CD4-positive, alpha-beta T cell treated with Interleukin-6 at 100 ng/mL for 8 hours (primary cell): ENCODE measurements around the gene MPHOSPH9.

Experiments used
- DNase-seq: peaks from one replicate; pipeline ENCODE4 v3.0.0-alpha.2; 2020; ENCODE audit warnings: mixed read lengths, low spot score

The MPHOSPH9 gene

GRCh38 chr12:123126294-123127181 is 106.4 kb downstream of the MPHOSPH9 start:
- DNase-seq, result no peak

- DNase-seq, result no peak
These were observed 110.3 kb downstream of the MPHOSPH9 start for GRCh38 chr12:123122626-123123025.

GRCh38 chr12:123121670-123122069 is 111.3 kb downstream of the MPHOSPH9 start:
- no peak for DNase-seq

- DNase-seq, result peak; percentile 56
These were observed 112.3 kb downstream of the MPHOSPH9 start for GRCh38 chr12:123120452-123121166.

- peak; percentile 46 for DNase-seq
These were observed 113.1 kb downstream of the MPHOSPH9 start for GRCh38 chr12:123119808-123120207.

GRCh38 chr12:123118497-123118896 is 114.4 kb downstream of the MPHOSPH9 start:
- no peak for DNase-seq

GRCh38 chr12:123115409-123116121 is 117.4 kb downstream of the MPHOSPH9 start:
- peak; percentile 17 for DNase-seq

- no peak for DNase-seq
These were observed 118.4 kb downstream of the MPHOSPH9 start for GRCh38 chr12:123114304-123115083.

- no peak for DNase-seq
These were observed 119.9 kb downstream of the MPHOSPH9 start for GRCh38 chr12:123113026-123113425.

- DNase-seq, result no peak
These were observed 121.3 kb downstream of the MPHOSPH9 start for GRCh38 chr12:123111498-123112165.

GRCh38 chr12:123109319-123109772 is 123.6 kb downstream of the MPHOSPH9 start:
- no peak for DNase-seq

- no peak for DNase-seq
These were observed 124.3 kb downstream of the MPHOSPH9 start for GRCh38 chr12:123108682-123109066.

- no peak for DNase-seq
These were observed 124.8 kb downstream of the MPHOSPH9 start for GRCh38 chr12:123107926-123108681.

GRCh38 chr12:123106640-123107359 is 126.1 kb downstream of the MPHOSPH9 start:
- peak; percentile 66 for DNase-seq

GRCh38 chr12:123105211-123105826 is 127.6 kb downstream of the MPHOSPH9 start:
- DNase-seq, result no peak

- no peak for DNase-seq
These were observed 128.1 kb downstream of the MPHOSPH9 start for GRCh38 chr12:123104809-123105208.
